ENCODE data around the gene GPC4. TPM values are rescaled to one million over a fixed set of nuclear protein-coding genes. Genes with fewer than 3 reads are reported as not detected.

The GPC4 gene
- total RNA-seq, 1 experiment from 2014 or later: 1.2 TPM

GRCh38 chrX:133335027-133335426 is 80.3 kb downstream of the GPC4 start:
- H3K4me1 ChIP-seq: 0 out of 2 replicates have a peak, but pooled peaks cover 11% of the 10 kb centered on the region
- no peaks in the 10 kb centered on the region for H3K27me3 ChIP-seq (replicated peaks; ENCODE audit: control insufficient read depth, insufficient read depth, low read length)
- Mint-ChIP-seq H3K9me3 (ENCODE audit: unreplicated experiment) (no peaks in the 10 kb centered on the region), H3K4me1 (ENCODE audit: low read depth, unreplicated experiment) (peaks cover 12% of the 10 kb centered on the region), H3K4me3 (ENCODE audit: unreplicated experiment) (no peak overlapping the region), H3K27ac (ENCODE audit: unreplicated experiment) (no peak overlapping the region), H3K36me3 (ENCODE audit: insufficient read depth, unreplicated experiment) (no peaks in the 10 kb centered on the region), H3K27me3 (ENCODE audit: insufficient read depth, unreplicated experiment) (no peaks in the 10 kb centered on the region)
- intact Hi-C loops (cut with micrococcal nuclease; ENCODE audit: unreplicated experiment): loop anchor here (1.0 kb wide), 1 partner anchor 335 kb away; no protein-coding TSS in a partner anchor
- peak in 1 of 2 experiments; percentile 29 for DNase-seq
- H3K9me3 ChIP-seq: no peaks in the 10 kb centered on the region
- ChIA-PET CTCF (interaction anchor here (1.0 kb wide), 1 partner anchor 335 kb away, joined by 7 read pairs; no protein-coding TSS in a partner anchor), POLR2A (no interaction called here)
- H3K4me3 ChIP-seq (ENCODE audit: low read depth, low read length): no peak overlapping the region
- no peaks in the 10 kb centered on the region for H3K36me3 ChIP-seq (ENCODE audit: control insufficient read depth, insufficient read depth, low read length)
- peak in 1 of 2 experiments; percentile 30 for TF ChIP-seq CTCF (IDR thresholded peaks at IDR 0.05; ENCODE audit: insufficient read depth in 1 of 2, low read depth in 1 of 2, low read length in 1 of 2, severe bottlenecking in 1 of 2, unreplicated experiment in 1 of 2)
- BruUV-seq (replicated peaks): no TSS peak

GRCh38 chrX:133333154-133333750 is 82.0 kb downstream of the GPC4 start:
- intact Hi-C loops (cut with micrococcal nuclease; ENCODE audit: unreplicated experiment): no loop called here
- H3K4me1 Mint-ChIP-seq (ENCODE audit: low read depth, unreplicated experiment): peaks cover 12% of the 10 kb centered on the region
- Histone ChIP-seq H3K27me3 (replicated peaks; ENCODE audit: control insufficient read depth, insufficient read depth, low read length) (no peaks in the 10 kb centered on the region), H3K9me3 (no peaks in the 10 kb centered on the region), H3K4me3 (ENCODE audit: low read depth, low read length) (no peak overlapping the region), H3K4me1 (0 out of 2 replicates have a peak, but pooled peaks cover 11% of the 10 kb centered on the region), H3K36me3 (ENCODE audit: control insufficient read depth, insufficient read depth, low read length) (no peaks in the 10 kb centered on the region)
- no peak overlapping the region for H3K4me3 Mint-ChIP-seq (ENCODE audit: unreplicated experiment)
- H3K36me3 Mint-ChIP-seq (ENCODE audit: insufficient read depth, unreplicated experiment): no peaks in the 10 kb centered on the region
- POLR2A ChIA-PET: no interaction called here
- CTCF ChIA-PET: no interaction called here
- no peaks in the 10 kb centered on the region for H3K9me3 Mint-ChIP-seq (ENCODE audit: unreplicated experiment)
- H3K27ac Mint-ChIP-seq (ENCODE audit: unreplicated experiment): no peak overlapping the region
- H3K27me3 Mint-ChIP-seq (ENCODE audit: insufficient read depth, unreplicated experiment): no peaks in the 10 kb centered on the region
- TF ChIP-seq CTCF (IDR thresholded peaks at IDR 0.05; ENCODE audit: insufficient read depth in 1 of 2, low read depth in 1 of 2, low read length in 1 of 2, severe bottlenecking in 1 of 2, unreplicated experiment in 1 of 2): no peak
- peak; percentile 5 to 34 for DNase-seq
- no TSS peak for BruUV-seq (replicated peaks)

DNA sequence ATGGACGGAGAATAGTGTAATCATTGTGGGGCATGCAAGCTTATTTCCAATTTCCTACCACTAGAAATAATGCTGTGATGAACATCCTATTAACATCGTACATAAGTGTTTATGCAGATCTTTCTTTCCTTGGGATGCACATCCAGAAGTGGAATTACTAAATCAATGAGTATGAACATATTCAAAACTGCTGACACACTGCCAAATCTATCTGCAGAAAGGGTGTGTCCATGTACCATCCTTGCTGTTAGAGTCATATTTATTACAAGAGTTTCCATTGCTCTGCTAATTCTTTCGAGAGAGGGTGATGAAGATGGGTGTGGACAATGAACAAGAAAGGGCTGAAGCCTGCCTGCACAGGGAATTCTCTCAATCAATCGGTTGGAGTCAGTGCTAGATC is 82.6 kb downstream of the GPC4 start:
- Mint-ChIP-seq H3K4me1 (ENCODE audit: low read depth, unreplicated experiment) (peaks cover 12% of the 10 kb centered on the region), H3K4me3 (ENCODE audit: unreplicated experiment) (no peak overlapping the region)
- intact Hi-C loops (cut with micrococcal nuclease; ENCODE audit: unreplicated experiment): no loop called here

More for the DNA sequence above, 82.6 kb downstream of the GPC4 start:
- Histone ChIP-seq H3K27me3 (replicated peaks; ENCODE audit: control insufficient read depth, insufficient read depth, low read length) (no peaks in the 10 kb centered on the region), H3K4me1 (0 out of 2 replicates have a peak, but pooled peaks cover 11% of the 10 kb centered on the region), H3K4me3 (ENCODE audit: low read depth, low read length) (no peak overlapping the region), H3K9me3 (no peaks in the 10 kb centered on the region), H3K36me3 (ENCODE audit: control insufficient read depth, insufficient read depth, low read length) (no peaks in the 10 kb centered on the region)
- no peak overlapping the region for H3K27ac Mint-ChIP-seq (ENCODE audit: unreplicated experiment)
- no peaks in the 10 kb centered on the region for H3K27me3 Mint-ChIP-seq (ENCODE audit: insufficient read depth, unreplicated experiment)
- BruUV-seq (replicated peaks): no TSS peak
- no peak for DNase-seq
- H3K9me3 Mint-ChIP-seq (ENCODE audit: unreplicated experiment): no peaks in the 10 kb centered on the region
- H3K36me3 Mint-ChIP-seq (ENCODE audit: insufficient read depth, unreplicated experiment): no peaks in the 10 kb centered on the region
- ChIA-PET POLR2A (no interaction called here), CTCF (no interaction called here)
- no peak for TF ChIP-seq CTCF (IDR thresholded peaks at IDR 0.05; ENCODE audit: insufficient read depth in 1 of 2, low read depth in 1 of 2, low read length in 1 of 2, severe bottlenecking in 1 of 2, unreplicated experiment in 1 of 2)
